ENCODE results near the gene FPR3. TPM values are rescaled to one million over a fixed set of nuclear protein-coding genes. Genes with fewer than 3 reads are reported as not detected.

Gene FPR3
- total RNA-seq, 1 experiment from 2014 or later, result not detected

DNA sequence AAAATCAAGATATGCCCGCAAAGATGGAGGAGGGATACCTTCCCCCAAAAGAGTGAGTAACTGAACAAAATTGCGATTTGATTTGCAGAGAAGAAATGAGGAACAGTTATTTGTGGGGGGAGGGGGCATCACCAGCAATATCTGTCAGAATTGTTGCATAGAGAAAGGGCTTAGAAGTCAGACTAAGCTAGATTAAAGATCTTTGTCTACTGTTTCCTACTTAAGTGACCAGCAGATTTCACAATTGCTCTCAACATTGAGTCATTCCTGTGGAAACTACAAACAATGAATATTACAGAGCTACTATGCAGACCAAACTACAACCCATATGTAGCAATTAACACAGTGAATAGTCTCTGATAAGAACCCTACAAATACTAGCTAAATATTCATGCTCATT is 27.4 kb downstream of the FPR3 start:
- TF ChIP-seq, protein P1, sequence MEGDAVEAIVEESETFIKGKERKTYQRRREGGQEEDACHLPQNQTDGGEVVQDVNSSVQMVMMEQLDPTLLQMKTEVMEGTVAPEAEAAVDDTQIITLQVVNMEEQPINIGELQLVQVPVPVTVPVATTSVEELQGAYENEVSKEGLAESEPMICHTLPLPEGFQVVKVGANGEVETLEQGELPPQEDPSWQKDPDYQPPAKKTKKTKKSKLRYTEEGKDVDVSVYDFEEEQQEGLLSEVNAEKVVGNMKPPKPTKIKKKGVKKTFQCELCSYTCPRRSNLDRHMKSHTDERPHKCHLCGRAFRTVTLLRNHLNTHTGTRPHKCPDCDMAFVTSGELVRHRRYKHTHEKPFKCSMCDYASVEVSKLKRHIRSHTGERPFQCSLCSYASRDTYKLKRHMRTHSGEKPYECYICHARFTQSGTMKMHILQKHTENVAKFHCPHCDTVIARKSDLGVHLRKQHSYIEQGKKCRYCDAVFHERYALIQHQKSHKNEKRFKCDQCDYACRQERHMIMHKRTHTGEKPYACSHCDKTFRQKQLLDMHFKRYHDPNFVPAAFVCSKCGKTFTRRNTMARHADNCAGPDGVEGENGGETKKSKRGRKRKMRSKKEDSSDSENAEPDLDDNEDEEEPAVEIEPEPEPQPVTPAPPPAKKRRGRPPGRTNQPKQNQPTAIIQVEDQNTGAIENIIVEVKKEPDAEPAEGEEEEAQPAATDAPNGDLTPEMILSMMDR (conservative IDR thresholded peaks at IDR 0.05), result no peak
- no peak overlapping the region for H3K23ac ChIP-seq (ENCODE audit: insufficient read length, low read depth, low read length)
- H3K27ac ChIP-seq (ENCODE audit: insufficient read length, low read depth, low read length), result no peak overlapping the region
- H3K4ac ChIP-seq (ENCODE audit: low read depth, low read length), result no peak overlapping the region
- Mint-ChIP-seq H3K9me3 (peaks cover 96 to 97% of the 10 kb centered on the region in 2 experiments), H3K4me3 (no peak overlapping the region), H3K27me3 (ENCODE audit: low read depth) (peaks cover 2% of the 10 kb centered on the region; the same call in 1 of the 2 replicates), H3K27ac (no peak overlapping the region), H3K4me1 (no peaks in the 10 kb centered on the region), H3K36me3 (ENCODE audit: insufficient read depth in 1 of 3, low read depth in 3 of 3) (peaks cover 0 to 26% (median 5%) of the 10 kb centered on the region in 3 experiments; a peak in 6 of 7 replicates)
- H3K23me2 ChIP-seq (ENCODE audit: insufficient read length, low read depth, low read length, poor library complexity, severe bottlenecking), result no peaks in the 10 kb centered on the region
- no peak for DNase-seq
- no peak overlapping the region for H3T11ph ChIP-seq (ENCODE audit: low read length)
- no peak overlapping the region for H3K14ac ChIP-seq (ENCODE audit: insufficient read depth, low read length)
- no peak overlapping the region for H2BK120ac ChIP-seq (ENCODE audit: low read depth, low read length, poor library complexity, severe bottlenecking)
- no peaks in the 10 kb centered on the region for H3K79me1 ChIP-seq (ENCODE audit: insufficient read depth, low read depth, low read length, poor library complexity, severe bottlenecking)
- no peak overlapping the region for H2AFZ ChIP-seq (ENCODE audit: low read length)
- no peaks in the 10 kb centered on the region for H3K27me3 ChIP-seq (ENCODE audit: insufficient read depth, low read length)
- no peak overlapping the region for H4K5ac ChIP-seq (ENCODE audit: insufficient read length, low read depth, low read length)
- no peak overlapping the region for H2BK12ac ChIP-seq (ENCODE audit: insufficient read length, low read depth, low read length)
- peaks cover 16% of the 10 kb centered on the region for H3K9me3 ChIP-seq (ENCODE audit: control insufficient read depth, low read depth, low read length)
- H3K79me2 ChIP-seq (ENCODE audit: insufficient read depth, low read length), result no peaks in the 10 kb centered on the region
- H4K20me1 ChIP-seq (ENCODE audit: control insufficient read depth, insufficient read depth, insufficient read length), result no peaks in the 10 kb centered on the region
- H4K91ac ChIP-seq (ENCODE audit: insufficient read length, low read depth, low read length), result no peak overlapping the region
- H2AK5ac ChIP-seq (ENCODE audit: insufficient read length, low read length), result no peak overlapping the region
- H3K4me1 ChIP-seq (ENCODE audit: insufficient read depth, low read length), result no peaks in the 10 kb centered on the region
- no peak overlapping the region for H3K56ac ChIP-seq (ENCODE audit: insufficient read length, low read depth, low read length)
- H3K4me2 ChIP-seq (ENCODE audit: insufficient read depth, insufficient read length, low read length), result no peak overlapping the region
- no peak overlapping the region for H2BK20ac ChIP-seq (ENCODE audit: low read depth, low read length, poor library complexity, severe bottlenecking)
- H2BK5ac ChIP-seq (ENCODE audit: insufficient read length, low read length), result no peak overlapping the region
- no peak overlapping the region for H3K9ac ChIP-seq (ENCODE audit: extremely low read depth, insufficient read length, low read length)
- H3K18ac ChIP-seq (ENCODE audit: insufficient read length, low read depth, low read length), result no peak overlapping the region
- no CpG with 5 or more reads among the region's 2 CpGs for WGBS (ENCODE audit: extremely low coverage, insufficient read length, low lambda C conversion rate)
- no peak overlapping the region for H4K8ac ChIP-seq (replicated peaks; ENCODE audit: insufficient read length, low read depth, low read length)
- H2BK15ac ChIP-seq (ENCODE audit: low read depth, low read length), result no peak overlapping the region

Measured in H9 (cell line).